SK-N-SH (cell line): ENCODE data around the gene KCNB1. TPM values are rescaled to one million over a fixed set of nuclear protein-coding genes. Genes with fewer than 3 reads are reported as not detected.

Source experiments
- CTCF ChIA-PET: fragments of 300-600, 350-600 bp; formaldehyde crosslinking; extraction: SDS; loops from one replicate; lab custom pipeline; 2021; lab: Yijun Ruan, JAX
- POLR2A ChIA-PET: fragments of 350-600 bp; sonication (Branson Sonifier 250); formaldehyde crosslinking; extraction: SDS; loops from one replicate; lab custom pipeline; 2020; ENCODE audit warnings: antibody characterized with exemption, inconsistent platforms; lab: Yijun Ruan, JAX
- DNase-seq: peaks from one replicate; pipeline ENCODE4 v3.0.0; 2012
- H2AFZ ChIP-seq: fragments of 200-600 bp; sonication (generic); 2 replicates; pipeline ENCODE4 v1.8.1; 2016; ENCODE audit warnings: antibody characterized with exemption, mild to moderate bottlenecking, low read depth
- H3F3A ChIP-seq: fragments of 200-600 bp; sonication (generic); replicated peaks from 2 replicates; pipeline ENCODE3; 2016; ENCODE audit warnings: antibody characterized with exemption, mild to moderate bottlenecking; ENCODE audit not compliant: insufficient read depth
- H3K27ac ChIP-seq, 2 experiments: fragments of 200-500 bp in 1 of 2; fragments of 200-600 bp in 1 of 2; sonication (Bioruptor generic) in 1 of 2; sonication (generic), shearing (Covaris generic) in 1 of 2; 2 replicates each; pipeline versions ENCODE4 v1.5.1 to v1.6.1; 2014 to 2016; ENCODE audit warnings: low read depth in 2 of 2, inconsistent platforms in 1 of 2, low read length in 1 of 2, mild to moderate bottlenecking in 1 of 2, mixed read lengths in 1 of 2
- H3K27me3 ChIP-seq: fragments of 200-600 bp; sonication (generic), shearing (Covaris generic); 2 replicates; pipeline ENCODE4 v1.6.1; 2016; ENCODE audit warnings: mixed run types; ENCODE audit not compliant: insufficient read depth
- H3K36me3 ChIP-seq, 2 experiments: fragments of 200-500 bp in 1 of 2; fragments of 200-600 bp in 1 of 2; sonication (Bioruptor generic) in 1 of 2; sonication (generic) in 1 of 2; replicated peaks in 1 of 2; 2 replicates each; pipeline versions ENCODE3 to v1.5.1; 2014 to 2016; ENCODE audit warnings: low read length in 1 of 2, mild to moderate bottlenecking in 1 of 2; ENCODE audit not compliant: insufficient read depth in 2 of 2, control insufficient read depth in 1 of 2
- H3K4me1 ChIP-seq, 2 experiments: fragments of 200-500 bp in 1 of 2; fragments of 200-600 bp in 1 of 2; sonication (Bioruptor generic) in 1 of 2; sonication (generic), shearing (Covaris generic) in 1 of 2; 2 replicates each; pipeline versions ENCODE4 v1.5.1 to v1.6.1; 2014 to 2016; ENCODE audit warnings: low read depth in 1 of 2, low read length in 1 of 2, mixed run types in 1 of 2; ENCODE audit not compliant: insufficient read depth in 2 of 2, control insufficient read depth in 1 of 2
- H3K4me2 ChIP-seq: fragments of 200-600 bp; sonication (generic), shearing (Covaris generic); 2 replicates; pipeline ENCODE4 v1.6.1; 2017; ENCODE audit warnings: mixed run types
- H3K4me3 ChIP-seq, 2 experiments: fragments of 200-500 bp in 1 of 2; fragments of 200-600 bp in 1 of 2; sonication (Bioruptor generic) in 1 of 2; sonication (generic), shearing (Covaris generic) in 1 of 2; 2 replicates each; pipeline versions ENCODE4 v1.5.1 to v1.8.1; 2014 to 2016; ENCODE audit warnings: low read depth in 2 of 2, inconsistent platforms in 1 of 2, low read length in 1 of 2, mild to moderate bottlenecking in 1 of 2, mixed read lengths in 1 of 2, moderate library complexity in 1 of 2
- H3K79me2 ChIP-seq: fragments of 200-600 bp; sonication (generic); 2 replicates; pipeline ENCODE4 v1.8.1; 2017; ENCODE audit warnings: mild to moderate bottlenecking; ENCODE audit not compliant: insufficient read depth
- H3K9ac ChIP-seq: fragments of 200-600 bp; sonication (generic); 2 replicates; pipeline ENCODE4 v1.6.1; 2017; ENCODE audit warnings: mixed run types
- H3K9me2 ChIP-seq: fragments of 200-600 bp; sonication (generic); 2 replicates; pipeline ENCODE4 v1.6.1; 2017; ENCODE audit warnings: mixed run types
- H3K9me3 ChIP-seq: fragments of 200-600 bp; sonication (generic); 2 replicates; pipeline ENCODE4 v1.6.1; 2017; ENCODE audit warnings: mixed run types, mild to moderate bottlenecking, moderate library complexity
- H4K20me1 ChIP-seq: fragments of 200-600 bp; sonication (generic); 2 replicates; pipeline ENCODE4 v1.6.1; 2017; ENCODE audit warnings: mild to moderate bottlenecking, mixed run types; ENCODE audit not compliant: insufficient read depth
- CTCF ChIP-seq: fragments of 200-600 bp; sonication (generic); IDR thresholded peaks from 2 replicates; pipeline ENCODE4 v1.6.1; 2017; ENCODE audit warnings: antibody characterized with exemption, mild to moderate bottlenecking, moderate library complexity
- ELF1 ChIP-seq: IDR thresholded peaks from 2 replicates; pipeline ENCODE4 v1.4.0; 2012
- EP300 ChIP-seq, 2 experiments: IDR thresholded peaks; 2 replicates each; pipeline versions ENCODE4 v1.4.0 to v1.6.1; 2012; ENCODE audit warnings: borderline replicate concordance in 1 of 2, low read depth in 1 of 2, low read length in 1 of 2
- FOXJ3 ChIP-seq: sonication (generic); formaldehyde crosslinking; IDR thresholded peaks from 2 replicates; pipeline ENCODE4 v1.5.1; 2020; ENCODE audit warnings: mild to moderate bottlenecking, missing genetic modification reagents
- GATA2 ChIP-seq: sonication (generic); formaldehyde crosslinking; IDR thresholded peaks from 2 replicates; pipeline ENCODE4 v1.5.0; 2020; ENCODE audit warnings: mild to moderate bottlenecking, missing genetic modification reagents
- IRF3 ChIP-seq: fragments of 150-350 bp; IDR thresholded peaks from 2 replicates; pipeline ENCODE4 v1.6.1; 2016; ENCODE audit warnings: mild to moderate bottlenecking, low read depth, low read length
- MAX ChIP-seq: IDR thresholded peaks from 2 replicates; pipeline ENCODE4 v1.4.0; 2012; ENCODE audit warnings: low read depth
- MEF2A ChIP-seq: IDR thresholded peaks from 2 replicates; pipeline ENCODE4 v1.4.0; 2012; ENCODE audit warnings: low read depth, borderline replicate concordance
- MXI1 ChIP-seq: IDR thresholded peaks from 2 replicates; pipeline ENCODE4 v1.6.1; 2012; ENCODE audit warnings: mild to moderate bottlenecking, low read depth, low read length, improper control_type of control experiment
- NFIC ChIP-seq: IDR thresholded peaks from 2 replicates; pipeline ENCODE4 v1.4.0; 2012; ENCODE audit warnings: borderline replicate concordance
- NRF1 ChIP-seq: IDR thresholded peaks from 2 replicates; pipeline ENCODE4 v1.6.1; 2012; ENCODE audit warnings: low read depth, mild to moderate bottlenecking, low read length
- RAD21 ChIP-seq: IDR thresholded peaks from 2 replicates; pipeline ENCODE4 v1.6.1; 2012; ENCODE audit warnings: mild to moderate bottlenecking, low read length
- RCOR1 ChIP-seq: fragments of 150-350 bp; IDR thresholded peaks from 2 replicates; pipeline ENCODE4 v1.6.1; 2017; ENCODE audit warnings: antibody characterized with exemption, low read length
- REST ChIP-seq: IDR thresholded peaks from 2 replicates; pipeline ENCODE4 v1.6.1; 2012; ENCODE audit warnings: mild to moderate bottlenecking, low read depth, low read length, moderate library complexity
- RFX5 ChIP-seq: IDR thresholded peaks from 2 replicates; pipeline ENCODE4 v1.6.1; 2012; ENCODE audit warnings: mild to moderate bottlenecking, improper control_type of control experiment, low read length
- SIN3A ChIP-seq: IDR thresholded peaks from 2 replicates; pipeline ENCODE4 v1.6.1; 2012; ENCODE audit warnings: low read depth, mild to moderate bottlenecking, low read length, moderate library complexity, borderline replicate concordance
- TAF1 ChIP-seq: IDR thresholded peaks from 2 replicates; pipeline ENCODE4 v1.6.1; 2012; ENCODE audit warnings: low read depth, mild to moderate bottlenecking, low read length, moderate library complexity, borderline replicate concordance
- TCF12 ChIP-seq: IDR thresholded peaks from 2 replicates; pipeline ENCODE4 v1.4.0; 2012
- ZBTB33 ChIP-seq: IDR thresholded peaks from 2 replicates; pipeline ENCODE4 v1.4.0; 2012; ENCODE audit warnings: low read depth, borderline replicate concordance
- WGBS: methylation state at CpG from one replicate; pipeline ENCODE4 v1.1.6; 2017; ENCODE audit warnings: low lambda C conversion rate; 5-methylcytosine and 5-hydroxymethylcytosine counted together
- polyA plus RNA-seq, 3 experiments: library from polyadenylated mRNA; depleted of rRNA; stranded (reverse); fragments of >200 nt; gene quantifications; 2 replicates each; pipeline ENCODE4 v1.2.3, GENCODE V29; 2012

The KCNB1 gene
- polyA plus RNA-seq, 1 of the 3 experiments (the other 2 are of a cell fraction): 0.82 TPM

GRCh38 chr20:49336786-49337185 is 145.7 kb downstream of the KCNB1 start:
- POLR2A ChIA-PET: interaction anchor here (1.5 kb wide), 1 partner anchor 148 kb away, joined by 5 read pairs; no protein-coding TSS in a partner anchor
- Histone ChIP-seq H3K9me3 (no peaks in the 10 kb centered on the region), H3K27ac (no peak overlapping the region), H3K36me3 (no peaks in the 10 kb centered on the region), H3K4me1 (peaks cover 0 to 2% of the 10 kb centered on the region in 2 experiments; a peak in 1 of 4 replicates), H3K4me3 (no peak overlapping the region), H3K9ac (no peak overlapping the region), H3F3A (no peaks in the 10 kb centered on the region), H4K20me1 (no peaks in the 10 kb centered on the region), H3K4me2 (no peak overlapping the region), H3K79me2 (no peaks in the 10 kb centered on the region), H2AFZ (no peak overlapping the region), H3K9me2 (no peaks in the 10 kb centered on the region), H3K27me3 (no peaks in the 10 kb centered on the region)
- no peak for DNase-seq
- TF ChIP-seq FOXJ3 (CRISPR knock-in tag) (no peak), REST (no peak), TAF1 (no peak), ELF1 (no peak), RFX5 (no peak), MXI1 (no peak), TCF12 (no peak), SIN3A (no peak)
- CTCF ChIA-PET: interaction anchor here (0.9 to 13.9 kb wide), 13 partner anchors 9 to 273 kb away, joined by 3 to 317 read pairs (median 48); no protein-coding TSS in a partner anchor
- WGBS: 90% methylated on average over 7 of the region's 7 CpGs

GRCh38 chr20:49335476-49335875 is 147.0 kb downstream of the KCNB1 start:
- Histone ChIP-seq H3K27ac (no peak overlapping the region), H3K4me1 (peaks cover 0 to 2% of the 10 kb centered on the region in 2 experiments; a peak in 1 of 4 replicates), H3K9me2 (no peaks in the 10 kb centered on the region), H3K4me3 (no peak overlapping the region), H2AFZ (no peak overlapping the region), H3F3A (no peaks in the 10 kb centered on the region), H4K20me1 (no peaks in the 10 kb centered on the region), H3K27me3 (peaks cover 10% of the 10 kb centered on the region; the same call in 1 of the 2 replicates), H3K9ac (no peak overlapping the region), H3K9me3 (no peaks in the 10 kb centered on the region), H3K4me2 (no peak overlapping the region), H3K36me3 (no peaks in the 10 kb centered on the region), H3K79me2 (no peaks in the 10 kb centered on the region)
- TF ChIP-seq FOXJ3 (CRISPR knock-in tag) (no peak), MAX (no peak), TCF12 (no peak), CTCF (no peak), ZBTB33 (no peak), RCOR1 (no peak), EP300 (IDR thresholded peaks at IDR 0.05; ENCODE audit: borderline replicate concordance in 1 of 2, low read depth in 1 of 2, low read length in 1 of 2) (no peak), GATA2 (CRISPR knock-in tag) (no peak), MXI1 (no peak), IRF3 (no peak), NRF1 (no peak), NFIC (no peak), MEF2A (no peak), RAD21 (no peak)
- 93% methylated on average over 3 of the region's 12 CpGs for WGBS
- no peak for DNase-seq
- ChIA-PET CTCF (interaction anchor here (1.4 to 13.9 kb wide), 11 partner anchors 13 to 274 kb away, joined by 4 to 317 read pairs (median 76); partner anchors contain the start of gene KCNB1), POLR2A (interaction anchor here (1.5 kb wide), 1 partner anchor 149 kb away, joined by 5 read pairs; no protein-coding TSS in a partner anchor)
